Fibroblast of skin of back (primary cell): ENCODE data around the gene SGF29. TPM values are rescaled to one million over a fixed set of nuclear protein-coding genes. Genes with fewer than 3 reads are reported as not detected.
"Not testable (repeated sequence)": the region's sequence is repeated elsewhere in the genome, so short reads cannot be mapped to it uniquely, and the experiment has no call there.

Experiments used
- DNase-seq: peaks from one replicate; pipeline ENCODE4 v3.0.0-alpha.2; 2013
- polyA plus RNA-seq, 2 experiments: library from polyadenylated mRNA; unstranded; fragments of 120-200 nt; gene quantifications; one replicate each; pipeline ENCODE4 v1.2.1, GENCODE V29; 2013; ENCODE audit not compliant: insufficient read length in 2 of 2

Gene SGF29
- 21.4 TPM for polyA plus RNA-seq (2013, experiment 1 of 2; ENCODE audit: insufficient read length)
- polyA plus RNA-seq (2013, experiment 2 of 2; ENCODE audit: insufficient read length), result 13.4 TPM

DNA sequence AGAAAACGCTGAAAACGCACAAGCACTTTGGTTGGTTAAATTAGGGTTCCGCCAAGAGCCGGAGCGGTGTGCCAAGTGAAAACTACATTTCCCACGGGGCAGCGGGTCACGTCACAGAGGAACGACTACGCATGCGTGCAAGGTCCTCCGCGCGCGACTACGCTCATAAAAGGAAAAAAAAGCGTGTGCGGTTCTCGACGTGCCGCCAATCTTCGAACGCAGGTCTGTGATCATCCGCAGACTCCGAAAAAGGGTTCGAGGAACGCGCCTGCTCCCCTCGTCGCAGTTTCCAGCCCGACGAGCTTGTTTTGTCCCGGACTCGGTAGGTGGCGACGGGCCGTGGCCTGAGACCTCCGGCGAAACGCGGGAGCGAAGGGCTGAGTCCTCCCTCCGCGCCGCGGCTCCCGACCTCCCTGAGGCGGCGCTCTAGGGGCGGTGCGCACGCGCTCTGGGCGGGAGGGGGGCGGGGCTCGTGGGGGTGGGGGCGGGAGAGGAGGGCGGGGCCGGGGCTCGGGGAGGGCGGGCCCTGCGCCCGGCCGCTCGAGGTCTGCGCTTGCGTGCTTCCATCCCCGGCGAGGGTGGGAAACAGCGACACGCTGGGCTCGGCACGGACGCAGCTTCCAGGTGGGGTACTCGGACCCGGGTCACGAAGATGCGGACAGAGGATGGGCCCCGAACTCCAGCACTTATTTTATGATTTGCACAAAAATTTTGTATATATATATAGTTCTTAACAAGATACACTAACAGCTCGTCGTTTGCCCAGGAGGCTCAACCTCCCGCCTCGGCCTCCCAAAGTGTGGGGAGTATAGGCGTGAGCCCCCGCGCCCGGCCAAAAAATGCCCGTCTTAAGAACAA lies at the start of gene SGF29:
TSS of gene SGF29 (plus strand) at position 145 of the 858 bp plus-strand sequence. CDS start 27,150 bp downstream, outside the sequence.
- DNase-seq, result peak; percentile 89

DNA sequence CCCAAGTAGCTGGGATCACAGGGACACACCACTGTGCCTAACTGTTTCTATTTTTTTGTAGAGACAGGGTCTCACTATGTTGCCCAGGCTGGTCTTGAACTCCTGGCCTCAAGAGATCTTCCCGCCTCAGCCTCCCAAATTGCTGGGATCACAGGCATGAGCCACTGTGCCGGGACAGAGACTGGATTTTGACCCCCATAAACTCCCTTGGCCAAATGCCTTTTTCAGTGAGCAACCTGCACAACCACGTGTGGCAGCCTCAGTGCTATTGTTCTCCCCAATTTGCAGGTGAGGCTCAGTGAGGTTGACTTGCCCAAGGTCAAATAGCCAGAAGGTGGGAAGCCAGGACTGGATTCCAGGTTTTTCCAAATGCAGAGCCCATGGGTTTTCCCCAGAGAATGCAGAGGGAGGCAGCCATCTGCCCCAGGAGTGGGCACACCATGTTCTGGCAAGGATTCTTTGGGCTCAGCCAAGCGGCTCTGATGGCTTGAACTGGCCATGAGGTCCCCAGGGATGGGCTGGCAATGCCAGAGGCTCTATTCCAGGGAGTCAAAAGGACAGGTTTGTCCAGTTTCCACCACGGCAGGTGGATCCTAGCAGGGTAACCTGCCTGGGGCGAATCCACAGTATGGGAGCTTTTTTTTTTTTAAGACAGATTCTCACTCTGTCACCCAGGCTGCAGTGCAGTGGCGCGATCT lies 48.9 kb upstream of the SGF29 start:
- no peak for DNase-seq

DNA sequence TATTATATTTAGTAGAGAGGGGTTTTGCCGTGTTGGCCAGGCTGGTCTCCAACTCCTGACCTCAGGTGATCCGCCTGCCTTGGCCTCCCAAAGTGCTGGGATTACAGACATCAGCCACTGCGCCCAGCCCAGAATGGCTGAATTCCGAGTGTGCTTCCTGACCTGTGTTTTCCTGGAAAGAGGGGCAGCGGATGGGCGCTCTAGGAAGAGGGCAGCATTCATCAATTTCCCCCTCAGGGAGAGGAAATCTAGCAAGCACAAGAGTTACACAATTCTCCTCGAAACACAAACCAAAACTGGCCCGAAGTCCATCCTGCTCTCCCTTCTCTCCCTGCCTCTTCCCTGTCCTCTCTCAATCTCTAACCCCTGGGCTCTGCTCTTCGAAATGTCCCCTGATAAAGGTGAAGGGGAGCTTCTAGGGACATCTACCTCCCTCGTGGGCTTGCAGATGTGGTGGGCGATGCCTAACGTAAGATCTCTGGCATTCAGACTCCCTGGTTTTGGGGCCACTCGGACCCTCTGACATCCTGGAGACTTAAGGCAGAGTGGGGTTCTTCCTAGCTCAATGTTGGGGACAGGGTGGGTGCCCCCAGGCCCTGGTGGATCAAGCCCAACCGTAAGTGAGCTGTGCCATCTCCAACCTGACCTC lies 48.1 kb upstream of the SGF29 start:
- DNase-seq, result no peak

DNA sequence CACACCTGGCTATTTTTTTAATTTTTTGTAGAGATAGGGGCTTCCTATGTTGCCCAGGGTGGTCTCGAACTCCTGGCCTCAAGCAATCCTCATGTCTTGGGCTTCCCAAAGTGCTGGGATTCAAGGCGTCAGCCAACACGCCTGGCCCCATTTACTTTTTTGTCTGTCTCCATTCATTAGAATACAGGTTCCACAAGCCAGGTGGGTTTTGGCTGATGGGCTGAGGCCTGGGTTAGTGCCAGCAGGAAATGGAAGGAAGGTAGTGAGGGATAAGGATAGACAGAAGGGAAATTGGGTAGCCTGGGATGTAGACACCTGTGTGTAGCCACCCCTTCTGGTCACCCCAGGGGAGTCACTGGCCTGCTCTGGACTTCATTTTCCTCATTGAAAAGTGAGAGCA lies 42.7 kb upstream of the SGF29 start:
- DNase-seq, result no peak

DNA sequence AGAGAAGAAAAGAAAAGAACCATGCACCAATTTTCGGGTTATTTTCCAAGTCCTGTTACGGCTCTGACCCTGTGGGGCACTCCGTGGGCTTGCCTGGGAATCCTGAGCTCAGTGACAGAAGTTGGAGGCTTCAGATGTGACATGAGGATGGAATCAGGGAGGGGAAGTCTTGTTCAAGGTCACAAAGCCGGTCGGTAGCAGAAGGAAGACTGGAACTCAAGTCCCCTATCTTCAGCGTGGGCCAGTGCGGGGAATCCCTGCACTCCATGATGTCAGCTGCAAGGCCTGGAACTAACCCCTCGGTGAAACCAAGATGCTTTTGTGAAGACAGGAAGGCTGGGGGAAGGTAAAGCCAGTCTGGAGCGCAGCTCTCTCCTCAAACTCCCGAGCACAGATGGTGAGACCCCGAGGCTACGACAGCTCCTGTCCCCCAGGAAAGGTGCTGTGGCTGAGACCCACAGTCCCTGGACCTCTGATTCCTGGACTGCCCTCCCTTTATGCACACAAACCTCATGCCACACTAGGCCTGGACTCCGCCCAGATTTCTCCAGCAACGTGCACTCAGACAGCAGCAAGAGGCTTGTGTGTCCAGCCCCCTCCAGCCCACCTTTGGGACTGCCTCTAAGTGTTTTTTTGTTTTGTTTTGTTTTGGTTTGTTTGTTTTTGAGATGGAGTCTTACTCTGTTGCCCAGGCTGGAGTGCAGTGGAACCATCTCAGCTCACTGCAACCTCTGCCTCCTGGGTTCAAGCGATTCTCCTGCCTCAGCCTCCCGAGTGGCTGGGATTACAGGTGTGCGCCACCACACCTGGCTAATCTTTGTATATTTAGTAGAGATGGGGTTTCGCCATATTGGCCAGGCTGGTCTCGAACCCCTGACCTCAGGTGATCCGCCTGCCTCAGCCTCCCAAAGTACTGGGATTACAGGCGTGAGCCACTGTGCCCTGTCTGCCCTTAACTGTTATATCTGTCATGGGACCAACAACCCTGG lies 41.6 kb upstream of the SGF29 start:
- no peak for DNase-seq

DNA sequence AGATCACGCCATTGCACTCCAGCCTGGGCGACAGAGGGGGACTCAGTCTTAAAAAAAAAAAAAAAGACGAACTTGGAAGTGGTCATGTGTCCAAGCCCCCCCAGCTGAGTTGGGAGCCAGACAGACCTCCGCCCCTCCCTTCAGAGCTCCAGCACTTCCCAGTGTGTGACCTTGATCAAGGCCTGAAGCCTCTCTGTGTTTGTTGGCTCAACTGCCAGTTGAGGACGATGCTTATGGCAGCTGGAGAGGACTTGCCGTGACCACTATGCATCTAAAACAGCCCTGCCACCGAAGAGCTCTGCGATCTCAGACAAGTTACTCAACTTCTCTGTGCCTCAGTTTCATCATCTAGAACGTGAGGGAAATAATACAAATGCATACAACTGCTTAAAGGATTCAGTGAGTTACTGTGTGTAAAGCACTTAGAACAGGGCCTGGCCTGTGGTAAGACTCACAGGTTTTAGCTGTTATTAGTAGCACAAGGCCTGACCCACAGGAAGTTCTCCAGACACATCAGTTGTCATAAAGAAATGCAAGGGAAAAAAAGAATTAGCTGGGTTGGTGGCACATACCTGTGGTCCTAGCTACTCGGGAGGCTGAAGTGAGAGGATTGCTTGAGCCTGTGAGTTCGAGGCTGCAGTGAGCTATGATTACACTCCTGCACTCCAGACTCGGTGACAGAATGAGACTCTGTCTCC lies 40.1 kb upstream of the SGF29 start:
- DNase-seq, result peak; percentile 35

DNA sequence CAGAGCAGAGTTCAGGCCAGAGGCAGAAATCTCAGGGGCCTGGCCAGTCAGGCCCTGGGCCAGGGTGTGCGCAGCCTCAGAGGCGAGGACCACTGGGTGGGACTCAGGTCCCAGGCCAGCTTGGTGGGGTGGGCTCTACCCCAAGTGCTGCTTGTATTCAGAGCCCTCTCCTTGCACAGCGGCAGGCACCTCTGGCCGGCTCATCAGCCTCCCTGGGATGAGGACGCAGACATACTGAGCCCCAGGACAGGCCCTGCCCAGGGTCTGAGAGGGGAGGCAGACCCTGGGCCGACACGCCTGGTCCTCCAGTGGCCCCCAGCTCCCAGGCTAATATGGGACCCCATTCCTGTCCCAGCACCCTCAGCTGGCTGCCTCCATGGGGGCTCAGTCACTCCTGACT lies 39.5 kb upstream of the SGF29 start:
- DNase-seq, result no peak

DNA sequence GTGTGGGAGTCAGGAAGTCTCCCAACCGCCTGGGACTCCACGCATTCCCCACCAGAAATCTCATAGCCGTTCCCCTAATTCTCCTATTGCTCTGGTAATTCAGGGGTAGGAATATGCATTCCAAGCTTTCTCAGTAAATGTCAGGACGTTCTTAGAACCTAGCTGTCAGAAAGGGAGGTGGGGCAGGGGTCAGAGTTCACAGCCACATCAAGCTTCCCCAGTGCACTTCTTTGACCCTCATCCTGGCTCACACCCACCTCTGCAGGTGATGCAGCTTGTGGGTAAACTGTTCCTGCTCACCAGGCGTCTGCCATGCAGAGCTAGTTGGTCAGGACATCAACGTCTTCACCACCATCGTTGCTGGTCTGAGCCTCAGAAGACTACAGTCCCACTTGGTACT lies 33.0 kb upstream of the SGF29 start:
- DNase-seq, result no peak

DNA sequence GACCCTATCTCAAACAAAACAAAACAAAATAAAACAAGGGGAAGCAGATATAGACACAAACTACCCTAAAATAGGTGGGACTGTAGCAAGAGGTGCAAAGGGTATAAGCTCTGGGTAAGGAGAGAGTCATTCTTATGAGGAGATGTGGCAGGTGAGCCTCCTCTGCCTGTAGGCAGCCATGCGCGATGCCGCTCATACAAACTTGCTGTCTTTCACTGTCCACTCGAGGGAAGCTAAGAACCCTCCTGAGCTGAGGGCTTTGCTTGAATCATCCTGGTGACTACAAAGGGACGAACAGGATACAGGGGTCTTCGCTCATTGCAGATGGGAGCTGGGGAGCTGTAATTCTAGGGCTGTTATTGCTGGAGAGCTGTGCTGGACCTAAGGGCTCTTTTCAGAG lies 32.3 kb upstream of the SGF29 start:
- no peak for DNase-seq

DNA sequence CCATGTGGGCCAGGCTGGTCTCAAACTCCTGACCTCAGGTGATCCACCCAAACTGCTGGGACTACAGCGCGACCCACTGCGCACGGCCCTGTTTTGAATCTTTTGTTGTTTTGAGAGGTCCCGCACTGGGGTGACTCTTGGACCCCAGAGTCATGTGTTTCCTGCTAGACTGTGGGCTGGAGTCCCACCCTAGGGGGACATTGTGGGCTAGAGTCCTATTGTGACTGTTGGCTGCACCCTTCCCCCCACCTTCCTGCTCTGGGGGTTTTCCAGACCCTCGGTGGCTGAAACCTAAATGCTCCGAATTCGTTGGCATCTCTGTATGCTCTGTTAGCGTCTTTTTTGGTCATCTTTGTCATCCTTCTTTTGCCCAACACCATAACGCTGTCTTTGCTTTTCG lies 30.9 kb upstream of the SGF29 start:
- no peak for DNase-seq

DNA sequence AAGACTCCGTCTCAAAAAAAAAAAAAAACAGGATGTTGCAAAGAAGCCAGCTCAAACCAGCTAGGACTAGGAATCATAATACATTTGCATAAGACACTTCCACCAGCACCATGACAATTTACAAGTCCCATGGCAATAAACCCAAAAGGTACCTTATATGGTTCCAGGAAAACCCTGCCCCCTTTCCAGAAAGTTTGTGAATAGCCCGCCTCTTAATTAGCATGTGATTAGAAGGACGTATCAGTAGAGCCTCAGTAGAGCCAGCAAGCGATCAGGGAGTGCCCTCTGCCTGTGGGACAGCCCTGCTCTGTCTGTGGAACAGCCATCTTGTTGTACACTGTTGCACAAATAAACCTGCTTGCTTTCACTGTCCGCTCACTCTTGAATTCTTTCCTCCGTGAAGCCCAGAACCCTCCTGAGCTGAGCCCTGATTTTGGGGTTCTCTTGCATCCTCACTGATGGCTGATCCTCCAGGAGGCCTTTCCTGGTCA lies 29.0 kb upstream of the SGF29 start:
- DNase-seq, result no peak

DNA sequence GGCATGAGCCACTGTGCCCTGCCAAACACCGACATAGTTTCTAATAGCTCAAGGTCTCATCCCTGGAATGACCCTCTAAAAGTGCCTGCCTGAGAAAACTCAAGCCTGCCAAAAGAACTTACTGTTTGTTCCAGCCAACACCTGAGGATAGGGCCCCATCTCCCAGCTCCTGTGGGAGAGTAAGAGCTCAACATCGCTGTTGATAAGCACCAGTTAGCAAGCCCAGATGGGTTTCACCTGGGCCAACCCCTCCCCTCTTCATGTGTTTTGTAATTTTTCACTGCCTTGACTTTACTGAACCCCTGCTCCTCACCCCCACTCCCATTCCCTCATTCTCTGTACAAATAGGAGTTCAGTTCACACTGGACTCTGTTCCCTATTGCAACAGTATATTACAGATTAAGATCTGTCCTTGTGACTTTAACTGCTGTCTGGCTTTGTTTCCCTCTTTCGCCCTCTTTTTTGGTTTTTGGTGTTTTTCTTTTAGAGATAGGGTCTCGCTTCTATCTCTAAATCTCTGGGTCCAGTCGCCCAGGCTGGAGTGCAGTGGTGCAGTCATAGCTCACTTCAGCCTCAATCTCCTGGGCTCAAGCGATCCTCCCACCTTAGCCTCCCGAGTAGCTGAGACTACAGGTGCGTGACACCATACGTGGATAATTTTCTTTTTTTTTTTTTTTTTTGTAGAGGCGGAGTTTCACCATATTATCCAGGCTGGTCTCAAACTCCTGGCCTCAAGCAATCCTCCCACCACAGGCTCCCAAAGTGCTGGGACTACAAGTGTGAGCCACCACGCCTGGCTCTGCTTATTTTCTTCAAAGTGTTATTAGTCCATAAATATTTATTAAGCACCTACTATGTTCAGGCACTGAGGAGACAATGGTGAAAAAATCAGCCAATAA lies 27.3 kb upstream of the SGF29 start:
- no peak for DNase-seq

DNA sequence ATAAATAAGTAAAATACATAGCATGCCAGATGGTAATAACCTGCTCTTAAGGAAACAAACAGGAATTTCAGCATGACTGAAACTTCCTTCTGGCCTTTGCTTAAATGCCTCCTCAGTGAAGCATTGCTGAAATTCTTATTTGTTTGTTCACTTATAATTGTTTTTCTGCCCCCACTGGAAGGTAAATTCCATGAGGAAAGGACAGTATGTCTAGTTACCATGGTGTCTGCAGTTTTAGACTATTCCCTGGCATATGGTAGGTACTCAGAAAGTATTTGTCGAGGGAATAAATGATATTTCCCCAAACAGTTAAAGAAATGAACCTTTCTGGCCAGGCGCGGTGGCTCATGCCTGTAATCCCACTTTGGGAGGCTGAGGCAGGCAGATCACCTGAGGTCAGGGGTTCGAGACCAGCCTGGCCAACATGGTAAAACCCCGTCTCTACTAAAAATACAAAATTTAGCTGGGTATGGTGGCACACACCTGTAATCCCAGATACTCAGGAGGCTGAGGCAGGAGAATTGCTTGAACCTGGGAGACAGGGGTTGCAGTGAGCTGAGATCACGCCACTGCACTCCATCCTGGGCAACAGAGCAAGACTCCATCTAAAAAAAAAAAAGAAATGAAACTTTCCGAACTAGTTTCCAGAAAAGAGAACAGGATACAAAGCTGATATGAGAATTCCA lies 26.5 kb upstream of the SGF29 start:
- DNase-seq, result not testable (repeated sequence)

DNA sequence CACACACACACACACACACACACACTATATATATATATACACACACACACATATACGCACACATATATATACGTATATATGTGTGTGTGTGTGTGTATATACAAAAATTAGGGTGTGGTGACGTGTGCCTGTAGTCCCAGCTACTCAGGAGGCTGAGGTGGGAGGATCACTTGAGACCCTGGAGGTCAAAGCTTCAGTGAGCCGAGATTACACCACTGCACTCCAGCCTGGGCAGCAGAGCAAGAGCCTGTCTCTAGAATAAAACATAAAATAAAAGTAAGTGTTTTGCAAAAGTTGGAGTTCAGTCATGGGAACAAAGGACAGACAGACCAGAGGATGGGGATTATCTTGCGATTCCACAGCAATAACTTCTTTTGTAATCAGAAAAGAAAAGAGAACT lies 25.7 kb upstream of the SGF29 start:
- no peak for DNase-seq

DNA sequence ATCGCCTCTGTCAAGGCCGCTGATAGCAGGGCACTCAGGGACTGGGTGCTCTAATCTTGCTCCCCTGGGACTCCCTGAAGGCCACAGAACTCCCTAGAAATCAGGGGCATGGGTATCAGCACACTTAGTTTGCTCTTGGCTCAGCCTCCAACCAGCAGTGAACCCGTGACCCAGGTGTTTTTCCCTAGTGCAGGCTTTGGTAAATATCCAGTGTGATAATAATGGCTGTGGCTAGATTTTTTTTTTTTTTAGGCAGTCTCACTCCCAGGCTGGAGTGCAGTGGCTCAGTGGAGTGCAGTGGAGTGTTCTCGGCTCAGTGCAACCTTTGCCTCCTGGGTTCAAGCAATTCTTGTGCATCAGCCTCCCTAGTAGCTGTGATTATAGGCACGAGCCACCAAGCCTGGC lies 25.3 kb upstream of the SGF29 start:
- DNase-seq, result no peak

DNA sequence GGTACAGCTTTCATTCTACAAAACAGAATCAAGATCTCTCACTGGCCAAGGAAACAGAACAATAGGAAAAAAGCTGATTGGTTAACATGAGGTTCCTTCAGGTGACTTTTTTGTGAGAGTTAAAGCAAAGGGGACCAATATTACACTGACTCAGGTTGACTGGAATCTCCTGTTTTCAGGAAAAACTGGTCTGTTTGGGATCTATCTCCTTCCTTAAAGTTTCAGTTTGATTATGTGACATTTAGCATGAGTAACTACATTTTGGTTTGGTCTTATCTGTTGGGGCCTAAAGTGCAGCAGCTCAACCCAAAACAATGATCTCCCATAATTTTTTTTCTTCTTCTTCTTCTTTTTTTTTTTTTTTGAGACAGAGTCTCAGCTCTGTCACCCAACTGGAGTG lies 24.6 kb upstream of the SGF29 start:
- no peak for DNase-seq

DNA sequence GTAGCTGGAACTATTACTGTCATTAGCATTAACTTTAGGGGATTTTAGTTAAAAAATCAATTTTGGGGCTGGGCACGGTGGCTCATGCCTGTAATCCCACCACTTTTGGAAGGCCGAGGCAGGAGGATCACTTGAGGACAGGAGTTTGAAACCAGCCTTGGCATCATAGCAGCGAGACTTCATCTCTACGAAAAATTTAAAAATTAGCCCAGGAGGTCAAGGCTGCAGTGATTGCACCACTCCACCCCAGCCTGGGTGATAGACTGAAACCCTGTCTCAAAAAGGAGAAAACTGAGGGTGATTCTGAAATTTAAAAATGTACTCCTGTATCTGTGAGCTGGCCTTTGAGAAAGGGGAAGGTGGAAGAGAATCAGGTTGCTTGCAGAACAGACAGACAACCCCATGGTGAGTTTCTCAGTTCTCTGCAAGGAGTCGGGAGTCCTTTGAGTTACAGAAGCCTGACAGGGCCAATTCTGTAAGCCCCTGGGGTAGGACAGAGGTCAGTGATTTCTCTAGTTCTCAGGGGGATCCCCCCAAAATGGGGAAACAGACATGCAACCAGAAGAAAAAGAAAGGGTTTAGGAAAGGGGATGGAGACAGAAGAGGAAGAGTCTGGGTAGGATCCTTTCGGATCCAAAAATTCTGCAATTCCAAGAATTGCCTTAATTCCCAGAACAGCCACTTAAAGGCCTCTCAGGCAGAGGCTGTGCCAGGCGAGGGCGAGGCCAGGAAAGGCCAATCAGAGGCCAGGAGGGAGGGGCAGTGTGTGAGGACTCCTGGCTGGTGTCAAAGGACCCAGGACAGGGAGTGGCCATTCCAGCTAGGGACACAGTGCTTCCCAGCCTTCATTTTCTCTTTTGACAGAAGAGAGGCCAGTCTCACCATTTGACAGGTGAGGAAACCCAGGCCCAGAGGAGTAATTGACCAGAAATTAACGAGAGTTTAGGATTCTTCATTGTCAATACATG lies 21.7 kb upstream of the SGF29 start:
- no peak for DNase-seq

DNA sequence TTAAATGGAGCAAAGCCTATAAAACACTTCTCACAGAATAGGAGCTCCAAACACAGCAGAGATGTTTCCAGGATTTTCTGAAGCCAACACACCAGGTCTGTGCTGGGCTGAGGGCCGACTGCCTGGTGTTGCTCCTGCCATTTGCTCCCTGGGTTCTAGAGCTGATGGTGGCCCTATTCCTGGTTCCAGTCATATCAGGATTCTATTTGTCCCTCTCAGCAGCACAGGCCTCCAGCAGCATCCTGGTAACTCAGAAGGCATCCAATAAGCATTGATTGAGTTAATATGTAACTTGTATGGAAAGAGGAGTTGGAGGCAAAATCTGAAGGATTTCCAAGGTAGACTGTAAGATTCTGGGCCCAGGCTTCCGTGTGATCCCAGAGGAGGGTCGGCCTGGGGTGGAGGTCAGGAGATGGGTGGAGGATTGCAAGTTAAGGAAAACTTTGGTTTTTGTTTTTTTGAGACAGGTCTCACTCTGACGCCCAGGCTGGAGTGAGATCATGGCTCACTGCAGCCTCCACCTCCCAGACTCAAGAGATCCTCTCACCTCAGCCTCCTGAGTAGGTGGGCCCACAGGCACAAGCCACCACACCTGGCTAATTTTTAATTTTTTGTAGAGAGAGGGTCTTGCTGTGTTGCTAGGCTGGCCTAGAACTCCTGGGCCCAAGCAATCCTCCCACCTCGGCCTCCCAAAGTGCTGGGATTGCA lies 20.6 kb upstream of the SGF29 start:
- DNase-seq, result no peak
